Stimulated activated CD8-positive, alpha-beta memory T cell treated with anti-CD3 and anti-CD28 coated beads, Interleukin-2, amount 100 ng/mL, for 1 hour (primary cell): ENCODE data around the gene RNF141.

Source experiments
- DNase-seq, 2 donors: peaks; one replicate each; pipeline ENCODE4 v3.0.0-alpha.2; 2020; ENCODE audit warnings: low read depth in 2 of 2

Gene RNF141

GRCh38 chr11:10498022-10498400 is 43.0 kb downstream of the RNF141 start:
- no peak for DNase-seq

DNA sequence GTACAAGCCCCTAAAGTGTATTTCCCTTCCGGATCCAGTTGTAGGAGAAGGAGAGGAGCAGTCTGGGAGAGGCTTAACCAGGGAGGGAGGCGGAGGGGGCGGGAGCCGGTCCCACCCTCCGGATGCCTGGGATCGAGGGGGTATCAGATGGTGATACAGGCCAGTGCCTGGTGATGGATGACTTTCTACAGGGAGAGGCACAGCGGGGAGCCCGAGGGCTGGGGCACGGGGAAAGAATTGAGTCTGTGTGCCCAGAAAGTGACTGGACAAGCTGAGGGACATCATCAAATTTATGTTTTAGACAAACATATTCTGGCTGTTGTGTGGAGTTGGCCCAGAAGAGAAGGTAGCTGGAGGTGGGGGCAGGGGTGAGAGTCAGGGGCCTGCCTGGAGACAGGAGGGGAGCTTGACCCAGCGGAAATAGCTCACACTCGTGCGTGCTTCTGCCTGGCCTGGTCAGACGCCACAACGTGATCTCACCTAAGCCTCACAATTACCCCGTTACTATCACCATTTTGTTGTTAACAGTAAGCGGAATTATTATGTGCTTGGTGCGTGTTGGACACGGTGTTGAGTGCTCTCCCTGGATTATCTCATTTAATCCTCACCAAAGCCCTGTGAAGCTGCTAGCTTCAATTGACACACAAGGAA is 43.5 kb downstream of the RNF141 start:
- no peak for DNase-seq

DNA sequence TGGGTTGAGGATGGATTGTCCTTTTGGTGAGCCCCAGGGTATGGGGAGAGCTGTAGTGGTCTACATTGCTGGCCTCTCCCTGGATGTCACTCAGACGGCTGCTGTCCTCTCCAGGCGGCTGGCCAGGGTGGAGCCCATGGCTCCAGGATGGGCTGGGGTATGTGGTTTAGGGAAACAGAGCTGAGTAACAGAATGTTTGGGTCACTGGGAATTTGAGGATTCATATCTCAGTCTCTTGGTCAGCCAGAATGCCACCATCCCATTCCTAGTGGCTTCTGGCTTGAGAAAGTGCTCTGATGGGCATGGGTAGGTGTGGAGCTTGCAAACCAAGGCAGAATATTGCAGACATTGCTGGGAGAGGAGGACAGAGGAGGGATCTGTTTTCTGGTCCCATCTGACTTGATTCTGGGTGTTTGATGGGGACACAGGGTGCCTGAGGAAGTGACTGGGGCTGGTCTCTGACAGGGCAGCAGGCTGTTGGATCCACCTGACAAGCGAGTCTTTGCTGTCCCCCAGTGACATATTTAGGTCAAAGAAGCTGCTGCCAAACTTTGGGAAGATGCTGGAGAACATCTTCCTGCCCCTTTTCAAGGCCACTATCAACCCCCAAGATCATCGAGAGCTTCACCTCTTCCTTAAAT is 44.6 kb downstream of the RNF141 start:
- DNase-seq = no peak

- DNase-seq = no peak
Measured at GRCh38 chr11:10495464-10495786, 45.6 kb downstream of the RNF141 start.

DNA sequence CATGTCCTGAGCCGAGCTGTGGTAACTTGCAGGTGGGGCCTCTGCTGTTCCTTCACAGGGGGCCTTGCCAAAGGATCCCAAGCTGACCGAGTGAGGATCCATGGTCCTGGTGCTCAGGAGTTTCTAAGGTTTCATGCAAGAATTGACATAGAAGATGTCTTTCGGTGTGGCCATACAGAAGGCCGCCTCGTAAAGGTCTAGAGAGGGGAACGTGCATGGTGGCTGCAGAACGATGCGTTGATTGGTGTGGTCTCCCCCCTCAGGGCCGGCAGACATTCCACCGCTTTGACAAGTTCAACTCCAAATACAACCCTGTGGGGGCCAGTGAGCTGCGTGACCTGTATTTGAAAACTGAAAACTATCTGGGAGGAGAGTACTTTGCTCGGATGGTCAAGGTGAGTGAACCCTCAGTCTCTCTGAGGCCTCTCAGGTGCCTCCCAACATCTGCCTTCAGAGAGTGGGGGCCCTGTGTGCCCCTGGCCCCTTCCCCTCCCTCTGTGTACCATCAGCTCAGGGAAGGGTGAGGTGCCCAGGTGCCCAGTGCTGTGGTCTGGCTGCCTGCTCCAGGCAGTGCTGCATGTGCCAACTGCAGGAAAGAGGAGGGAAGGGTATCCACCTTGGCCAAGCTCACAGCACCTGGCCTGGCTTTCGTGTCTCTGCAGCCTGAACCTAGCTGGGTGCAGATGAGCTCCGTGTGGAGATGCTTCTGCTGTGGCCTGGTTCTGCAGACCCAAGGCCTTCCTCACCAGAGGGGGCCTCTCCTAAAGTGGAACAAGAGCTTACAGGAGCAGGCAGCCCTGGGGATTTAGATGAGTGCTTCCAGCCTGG is 46.1 kb downstream of the RNF141 start:
- no peak for DNase-seq

DNA sequence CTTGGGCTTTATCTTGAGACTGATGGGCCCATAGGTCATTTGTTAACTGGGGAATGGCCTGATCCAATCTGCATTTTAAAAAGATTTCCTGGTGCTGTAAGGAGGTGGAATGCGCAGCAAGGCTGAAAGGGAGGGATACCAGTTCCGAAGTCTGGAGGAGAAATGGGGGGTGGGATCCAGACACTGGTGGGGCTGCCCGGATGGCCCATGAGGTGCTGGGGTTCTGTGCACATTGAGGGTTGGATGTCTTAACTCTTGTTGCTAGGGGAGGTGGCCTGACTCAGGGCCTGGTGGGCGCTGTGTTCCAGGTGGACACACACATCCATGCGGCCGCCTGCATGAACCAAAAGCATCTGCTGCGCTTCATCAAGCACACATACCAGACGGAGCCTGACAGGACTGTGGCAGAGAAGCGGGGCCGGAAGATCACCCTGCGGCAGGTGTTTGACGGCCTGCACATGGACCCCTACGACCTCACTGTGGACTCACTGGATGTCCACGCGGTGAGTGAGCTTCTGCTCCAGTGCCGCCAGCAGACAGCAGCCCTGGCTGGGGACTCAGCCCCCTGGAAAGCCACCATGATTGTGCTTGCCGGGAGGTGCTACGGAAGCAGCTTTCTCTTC is 47.8 kb downstream of the RNF141 start:
- no peak for DNase-seq

DNA sequence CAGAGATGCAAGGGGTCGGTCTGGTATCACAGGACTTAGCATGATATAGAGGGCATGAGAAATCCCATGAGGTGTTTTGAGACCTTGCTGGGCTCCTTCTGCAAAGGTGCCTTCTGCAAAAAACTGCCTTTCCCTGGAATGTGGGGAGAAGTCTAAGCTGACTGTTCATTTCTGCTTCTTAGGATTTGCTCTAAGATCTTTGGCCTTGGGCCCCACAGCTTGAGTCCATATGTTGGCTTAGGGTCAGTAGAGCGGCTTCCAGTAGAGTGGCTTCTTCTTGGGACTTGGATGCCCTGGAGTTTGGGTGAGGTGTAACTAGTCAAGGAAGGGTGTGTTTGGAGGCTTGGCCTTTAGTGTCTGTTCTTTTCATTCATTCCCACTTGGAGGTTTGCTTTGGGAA is 48.9 kb downstream of the RNF141 start:
- DNase-seq = no peak

GRCh38 chr11:10490398-10491241 is 50.4 kb downstream of the RNF141 start:
- DNase-seq = no peak

GRCh38 chr11:10490032-10490397 is 51.0 kb downstream of the RNF141 start:
- no peak for DNase-seq

- DNase-seq = no peak
Measured at GRCh38 chr11:10488934-10489691, 51.9 kb downstream of the RNF141 start.

DNA sequence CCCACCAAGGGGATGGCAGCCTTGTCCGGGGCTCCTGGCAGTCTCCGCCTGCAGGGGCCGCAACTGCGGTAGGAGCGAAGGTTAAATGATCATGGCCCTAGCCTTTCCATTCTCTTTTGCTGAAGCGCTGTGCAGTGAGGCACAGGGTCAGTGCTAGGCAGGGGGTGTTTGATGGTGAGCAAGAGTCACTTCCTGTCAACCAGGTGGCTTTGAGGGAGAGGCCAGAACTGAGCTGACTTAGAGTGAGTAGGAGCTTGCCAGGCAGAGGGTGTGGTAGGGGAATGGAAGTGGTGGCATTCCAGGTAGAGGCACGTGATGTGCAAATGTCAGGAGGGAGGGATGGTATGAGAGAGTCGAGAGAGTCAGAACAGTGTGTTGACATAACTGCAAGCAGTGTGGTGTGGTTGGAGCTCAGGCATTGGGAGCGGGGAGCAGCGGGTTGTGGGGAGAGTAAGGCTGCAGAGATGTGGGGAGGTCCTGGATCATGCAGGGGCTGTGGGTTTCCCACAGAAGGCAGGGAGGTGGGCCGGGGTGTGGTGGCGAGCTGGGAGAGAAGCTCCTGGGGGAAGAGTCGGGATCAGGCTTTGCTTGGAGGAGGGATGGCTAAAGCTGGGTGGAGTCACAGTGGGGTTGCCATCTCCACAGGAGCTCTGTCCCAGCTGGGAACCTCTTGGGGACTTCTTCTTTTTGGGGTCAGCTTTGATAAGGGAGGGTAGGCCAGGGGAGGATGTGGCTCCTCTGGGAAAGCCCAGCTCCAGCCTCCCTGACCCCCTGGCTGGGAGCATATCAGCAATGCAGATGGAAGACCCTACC is 52.7 kb downstream of the RNF141 start:
- DNase-seq = no peak

GRCh38 chr11:10487002-10487647 is 53.9 kb downstream of the RNF141 start:
- DNase-seq = no peak

- DNase-seq = no peak
Measured at GRCh38 chr11:10486161-10486840, 54.7 kb downstream of the RNF141 start.

- DNase-seq = no peak
Measured at GRCh38 chr11:10485646-10486045, 55.3 kb downstream of the RNF141 start.

DNA sequence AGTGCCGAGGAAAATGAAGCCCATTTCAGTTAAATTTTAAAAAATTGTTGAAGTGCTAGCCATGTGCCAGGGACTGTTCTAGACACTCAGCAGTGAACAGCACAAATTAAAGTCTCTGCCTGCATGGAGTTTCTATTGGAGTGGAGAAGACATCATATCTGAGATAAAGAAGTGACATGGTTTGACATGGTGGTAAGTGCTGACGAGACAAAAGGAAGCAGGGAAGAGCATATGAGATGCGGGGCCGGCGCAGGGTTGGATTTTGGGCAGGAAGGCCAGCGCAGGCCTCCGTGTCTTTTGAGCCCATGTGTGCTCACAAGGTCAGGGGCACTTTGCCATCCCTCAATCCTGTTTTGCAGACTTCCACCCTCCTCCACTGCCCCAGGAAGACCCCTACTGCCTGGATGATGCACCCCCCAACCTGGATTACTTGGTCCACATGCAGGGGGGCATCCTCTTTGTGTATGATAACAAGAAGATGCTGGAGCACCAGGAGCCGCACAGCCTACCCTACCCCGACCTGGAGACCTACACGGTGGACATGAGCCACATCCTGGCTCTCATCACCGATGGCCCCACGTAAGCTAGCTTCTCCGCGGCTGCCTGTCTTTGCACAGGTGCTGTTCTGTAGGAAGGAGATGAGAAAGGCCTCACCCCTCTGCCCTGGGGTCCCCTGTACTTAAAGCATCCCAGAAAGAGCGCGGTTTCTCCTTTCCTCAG is 56.4 kb downstream of the RNF141 start:
- no peak for DNase-seq

DNA sequence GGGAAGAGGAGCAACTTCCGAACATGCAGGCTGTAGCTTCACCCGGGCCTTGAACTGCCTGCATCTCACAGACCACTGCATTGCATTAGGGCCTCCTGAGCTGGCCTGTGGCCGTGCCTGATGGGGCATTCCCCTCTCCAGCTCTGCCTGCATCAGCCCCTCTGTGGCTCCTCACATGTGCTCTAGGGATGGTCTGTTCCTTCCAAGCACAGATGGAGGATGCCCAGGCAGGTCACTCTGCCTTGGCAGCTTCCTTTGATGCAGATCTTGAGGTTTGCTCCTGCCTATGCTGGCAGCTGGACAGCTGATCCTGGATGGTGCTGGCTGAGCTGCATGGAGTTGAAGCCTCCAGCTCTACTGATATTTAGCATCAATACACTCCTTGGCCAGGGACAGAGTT is 57.4 kb downstream of the RNF141 start:
- no peak for DNase-seq

DNA sequence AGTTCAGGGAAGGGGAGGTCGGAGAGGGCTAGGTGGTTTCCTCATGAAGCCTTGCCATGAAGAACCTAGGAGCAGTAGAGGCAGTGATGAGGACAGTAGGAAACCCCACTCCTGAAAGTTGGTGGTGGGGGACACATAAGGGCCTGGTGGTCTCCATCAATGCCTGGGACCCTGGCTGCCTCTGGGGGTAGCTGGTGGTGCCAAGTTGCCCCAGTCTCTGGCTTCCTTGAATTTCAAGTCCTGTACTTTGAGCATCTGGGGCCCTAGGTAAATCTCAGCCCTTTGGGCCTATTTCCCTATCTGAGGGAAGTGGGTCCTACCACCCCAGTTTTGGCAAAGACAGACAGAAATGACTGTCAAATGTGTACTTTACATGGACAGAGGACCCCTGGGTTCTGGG is 57.8 kb downstream of the RNF141 start:
- no peak for DNase-seq

DNA sequence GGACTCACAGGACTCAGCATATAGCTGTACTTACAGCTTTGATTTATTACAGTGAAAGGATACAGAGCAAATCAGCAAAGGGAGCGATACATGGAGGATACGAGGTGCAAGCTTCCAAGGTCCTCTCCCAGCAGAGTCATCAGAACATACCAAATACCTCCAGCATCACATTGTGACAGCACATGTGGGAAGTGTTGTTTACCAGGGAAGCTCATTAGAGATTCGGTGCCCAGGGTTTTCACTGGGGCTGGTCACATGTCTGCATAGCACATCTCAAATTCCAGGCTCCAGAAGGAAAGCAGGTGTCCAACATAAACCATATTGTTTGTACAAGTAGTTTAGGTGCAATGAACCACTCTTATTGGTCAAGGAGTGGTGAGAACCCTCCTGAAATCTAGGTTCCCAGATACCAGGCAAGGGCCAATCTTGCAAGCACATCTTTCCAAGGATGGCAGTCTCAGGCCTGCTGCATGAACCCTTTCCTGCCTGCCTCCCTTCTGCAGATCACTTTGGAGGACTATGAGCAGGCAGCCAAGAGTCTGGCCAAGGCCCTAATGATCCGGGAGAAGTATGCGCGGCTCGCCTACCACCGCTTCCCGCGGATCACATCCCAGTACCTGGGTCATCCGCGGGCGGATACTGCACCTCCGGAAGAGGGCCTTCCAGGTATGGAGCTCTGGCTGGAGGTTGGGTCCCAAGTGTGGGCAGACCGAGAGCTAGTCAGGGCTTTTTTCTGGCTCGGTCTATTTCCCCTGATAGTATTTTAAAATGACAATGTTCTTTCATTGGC is 59.2 kb downstream of the RNF141 start:
- no peak for DNase-seq
